Stimulated activated CD8-positive, alpha-beta memory T cell treated with anti-CD3 and anti-CD28 coated beads, Interleukin-15, amount 100 ng/mL, for 48 hours (primary cell): ENCODE measurements around the gene CHIA.
"Not testable (repeated sequence)": the region's sequence is repeated elsewhere in the genome, so short reads cannot be mapped to it uniquely, and the experiment has no call there.

Experiments
- DNase-seq, 2 donors: peaks; one replicate each; pipeline ENCODE4 v3.0.0-alpha.2; 2020; ENCODE audit warnings: low read depth in 2 of 2

The CHIA gene

GRCh38 chr1:111285879-111286278 lies 4.8 kb upstream of the CHIA start:
- DNase-seq, result no peak

GRCh38 chr1:111286912-111287311 lies 3.7 kb upstream of the CHIA start:
- no peak for DNase-seq

DNA sequence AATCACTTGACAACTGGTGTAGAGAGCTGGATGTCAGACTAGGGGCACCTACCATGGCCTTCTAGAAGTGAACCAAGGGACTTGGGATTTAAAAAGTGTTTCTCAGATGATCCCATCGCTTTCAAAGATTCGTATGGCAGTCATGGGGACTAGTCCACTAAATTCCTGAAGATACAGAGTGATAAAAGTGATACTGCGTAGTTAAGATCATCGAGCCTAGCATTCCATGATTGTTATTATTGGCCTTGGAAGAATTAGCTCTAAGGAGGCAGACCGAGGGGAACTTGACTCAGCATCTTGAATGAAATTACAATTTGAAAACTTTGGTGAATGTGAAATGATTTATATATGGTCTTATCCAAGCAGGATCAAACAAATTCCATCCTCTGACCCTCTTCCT lies 1.3 kb upstream of the CHIA start:
- DNase-seq, result no peak

DNA sequence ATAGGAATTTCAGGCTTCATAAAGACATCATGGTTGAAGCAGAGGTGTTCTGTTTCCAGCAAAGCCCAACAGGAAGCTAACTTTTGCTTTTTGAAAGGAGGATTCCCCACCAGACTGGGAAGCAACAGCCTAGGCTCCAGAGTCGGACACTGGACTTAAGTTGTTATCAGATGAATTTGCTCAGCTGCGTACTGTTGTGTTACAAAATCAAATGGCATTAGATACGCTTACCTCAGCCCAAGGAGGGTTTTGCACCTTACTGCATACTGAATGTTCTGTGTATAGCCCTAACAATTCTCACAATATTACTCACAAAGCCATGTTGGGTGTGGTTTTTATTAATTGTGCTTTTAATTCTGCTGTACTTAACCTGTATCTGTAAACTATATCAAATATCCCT lies 547 bp upstream of the CHIA start:
- DNase-seq, result no peak

DNA sequence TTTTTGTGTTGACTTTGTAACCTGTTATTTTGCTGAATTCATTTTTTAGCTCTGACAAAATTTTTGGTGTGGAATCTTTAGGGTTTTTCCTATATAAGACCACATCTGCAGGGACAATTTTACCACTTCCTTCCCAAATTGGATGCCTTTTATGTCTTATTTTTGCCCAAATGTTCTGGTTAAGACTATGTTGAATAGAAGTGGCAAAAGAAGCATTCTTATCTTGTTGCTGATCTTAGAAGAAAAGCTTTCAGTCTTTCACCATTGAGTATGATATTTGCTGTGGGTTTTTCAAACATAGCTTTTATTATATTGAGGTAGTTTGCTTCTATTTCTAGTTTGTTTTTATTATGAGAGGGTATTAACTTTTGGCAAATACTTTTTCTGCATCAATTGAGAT lies 3.7 kb downstream of the CHIA start:
- no peak for DNase-seq

DNA sequence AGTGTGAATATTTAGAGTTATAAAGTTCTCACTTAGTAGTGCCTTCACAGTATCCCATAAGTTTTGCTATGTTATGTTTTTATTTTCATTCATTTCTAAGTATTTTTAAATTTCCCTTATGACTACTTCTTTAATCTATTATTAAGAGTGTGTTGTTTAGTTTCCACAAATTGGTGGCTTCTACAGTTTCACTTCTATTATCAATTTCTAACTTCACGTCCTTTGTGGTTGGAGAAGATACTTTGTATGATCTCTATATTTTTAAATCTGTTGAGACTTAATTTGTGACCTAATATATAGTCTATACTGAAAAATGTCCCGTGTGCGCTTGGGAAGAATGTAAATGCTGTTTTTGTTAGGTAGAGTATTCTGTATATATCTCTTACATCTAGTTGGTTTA lies 11.7 kb downstream of the CHIA start:
- DNase-seq, result no peak

- no peak for DNase-seq
These were observed 19.0 kb downstream of the CHIA start for GRCh38 chr1:111309690-111310089.

DNA sequence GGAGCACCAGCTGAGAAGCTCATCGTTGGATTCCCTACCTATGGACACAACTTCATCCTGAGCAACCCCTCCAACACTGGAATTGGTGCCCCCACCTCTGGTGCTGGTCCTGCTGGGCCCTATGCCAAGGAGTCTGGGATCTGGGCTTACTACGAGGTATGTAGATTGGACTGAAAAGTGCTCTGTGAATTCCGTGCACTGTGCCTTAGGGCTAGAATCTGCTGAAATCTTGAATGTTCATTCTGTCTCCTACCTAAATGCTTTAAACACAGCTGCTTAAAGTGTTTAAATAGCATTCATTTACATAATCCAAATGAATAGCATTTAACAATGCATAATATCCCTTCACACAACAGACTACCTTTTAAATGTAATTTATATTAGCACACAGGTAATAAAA lies 27.9 kb downstream of the CHIA start:
- DNase-seq, result no peak

- no peak for DNase-seq
These were observed 29.6 kb downstream of the CHIA start for GRCh38 chr1:111320066-111320879.

- no peak for DNase-seq
These were observed 32.6 kb downstream of the CHIA start for GRCh38 chr1:111323231-111323630.

DNA sequence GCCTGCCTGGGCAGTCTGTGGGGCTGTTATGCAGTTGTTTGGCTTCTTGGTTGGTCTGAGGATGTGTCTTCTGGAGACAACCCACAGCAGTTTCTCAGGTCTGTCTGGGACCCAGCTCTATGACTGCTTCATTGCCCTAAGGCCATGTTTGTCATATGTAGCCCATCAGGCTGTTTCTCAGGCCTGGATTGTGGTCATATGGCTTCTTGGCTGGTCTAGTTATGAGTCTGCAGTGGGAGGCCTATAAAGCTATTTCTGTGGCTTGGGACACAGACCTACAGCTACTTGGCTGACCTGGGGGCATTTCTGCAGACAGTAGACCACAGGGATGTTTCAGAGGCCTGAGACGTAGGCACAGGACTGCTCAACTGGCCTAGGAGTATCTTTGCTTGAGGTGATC lies 41.5 kb downstream of the CHIA start:
- DNase-seq, result no peak

DNA sequence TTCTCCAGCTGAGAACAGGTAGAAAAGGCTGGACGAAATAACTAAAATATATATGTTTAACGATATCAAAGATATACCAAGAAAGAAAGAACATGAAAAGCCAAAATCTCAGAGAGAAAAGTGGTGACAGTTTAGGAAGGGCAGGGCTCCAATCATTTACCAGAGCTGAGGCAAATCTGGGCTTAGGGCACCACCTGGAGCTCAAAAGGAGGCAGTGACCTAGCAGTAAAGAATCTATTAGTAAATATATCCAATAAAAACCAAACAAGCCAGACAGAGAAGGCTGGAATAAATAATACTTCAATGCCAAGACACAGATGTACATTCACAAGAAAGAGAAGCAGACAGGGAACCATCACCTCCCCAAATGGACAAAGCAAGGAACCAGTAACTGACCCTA lies 43.5 kb downstream of the CHIA start:
- peak in 1 of 2 donors; percentile 9 for DNase-seq

- DNase-seq, result not testable (repeated sequence)
These were observed 44.7 kb downstream of the CHIA start for GRCh38 chr1:111335214-111335877.

DNA sequence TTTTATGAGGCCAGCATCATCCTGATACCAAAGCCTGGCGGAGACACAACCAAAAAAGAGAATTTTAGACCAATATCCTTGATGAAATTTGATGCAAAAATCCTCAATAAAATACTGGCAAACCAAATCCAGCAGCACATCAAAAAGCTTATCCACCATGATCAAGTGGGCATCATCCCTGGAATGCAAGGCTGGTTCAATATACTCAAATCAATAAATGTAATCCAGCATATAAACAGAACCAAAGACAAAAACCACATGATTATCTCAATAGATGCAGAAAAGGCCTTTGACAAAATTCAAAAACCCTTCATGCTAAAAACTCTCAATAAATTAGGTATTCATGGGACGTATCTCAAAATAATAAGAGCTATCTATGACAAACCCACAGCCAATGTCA lies 48.2 kb downstream of the CHIA start:
- DNase-seq, result not testable (repeated sequence)

DNA sequence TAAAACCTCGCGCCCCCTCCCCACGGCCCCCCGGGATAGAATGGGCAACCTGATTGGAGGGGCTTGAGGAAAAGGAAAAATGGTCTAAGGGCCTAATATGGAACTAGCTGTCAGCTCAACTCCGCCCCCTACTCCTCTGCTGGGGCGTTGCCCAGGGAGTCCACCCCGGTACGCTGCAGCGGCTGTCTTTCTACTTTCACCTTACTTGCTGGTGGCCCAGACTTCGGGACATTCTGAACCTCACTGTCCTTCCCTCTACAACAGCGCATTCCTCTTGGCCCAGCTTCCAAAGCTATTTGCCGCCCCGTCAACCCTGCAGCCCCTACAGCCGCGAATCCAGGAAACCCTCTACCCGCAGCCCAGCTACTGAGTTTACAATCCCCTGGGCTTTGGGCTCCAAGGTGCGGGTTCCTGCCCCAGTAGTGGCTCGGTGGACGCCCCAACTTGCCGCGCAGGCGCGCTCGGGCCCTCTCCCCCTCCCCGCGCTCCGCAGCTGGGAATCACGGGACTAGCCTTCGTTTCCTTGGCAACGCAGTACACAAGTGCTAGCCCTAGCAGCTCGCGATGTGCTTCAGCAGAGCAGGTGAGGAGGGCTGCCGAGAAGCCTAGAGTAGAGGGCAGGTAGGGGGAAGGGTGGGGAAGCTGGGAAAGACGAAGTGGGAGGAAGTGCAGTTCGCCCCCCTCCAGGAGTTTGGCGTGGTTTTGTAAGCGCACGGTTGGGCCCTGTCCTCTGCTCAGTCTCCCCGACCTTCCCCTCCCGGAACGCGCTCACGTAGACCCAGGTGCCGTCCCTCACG lies 55.6 kb downstream of the CHIA start:
- peak; percentile 71 to 73 for DNase-seq

DNA sequence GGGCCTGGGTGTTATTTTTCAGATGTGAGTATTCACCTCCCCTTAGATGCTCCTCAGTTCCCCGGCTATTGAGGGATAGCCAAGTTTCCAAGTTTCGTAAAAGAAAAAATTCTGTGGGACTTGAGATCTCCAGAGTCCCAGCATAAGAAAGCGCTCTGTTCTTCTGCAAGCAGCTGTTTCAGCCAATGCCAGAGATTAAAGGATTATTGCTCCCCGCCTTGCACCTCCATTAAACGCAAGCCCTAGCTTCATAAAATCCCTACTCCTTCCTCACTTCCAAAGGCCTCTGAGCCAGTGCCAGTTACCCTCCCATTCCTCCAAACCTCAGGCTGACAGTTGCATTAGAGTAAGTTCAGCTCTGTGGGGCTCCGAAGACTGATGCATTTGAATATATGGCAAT lies 56.4 kb downstream of the CHIA start:
- DNase-seq, result no peak

DNA sequence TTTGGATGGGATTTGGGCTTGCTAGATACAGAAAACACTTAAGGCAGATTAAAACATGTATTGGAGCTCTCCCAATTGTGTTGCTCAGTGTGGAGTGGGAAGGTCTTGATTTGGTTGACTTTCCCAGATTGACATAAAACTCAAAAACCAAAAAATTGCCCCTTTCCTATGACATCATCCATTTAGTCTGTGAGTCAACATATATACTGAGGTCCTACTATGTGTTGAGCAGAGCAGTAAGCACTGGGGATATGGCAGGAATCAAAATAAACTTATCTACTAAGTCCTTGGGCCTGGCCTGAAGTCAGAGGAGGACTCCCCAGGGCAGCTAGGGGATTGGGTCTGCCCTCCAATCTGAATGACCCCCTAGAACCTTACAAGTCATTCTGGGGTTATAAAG lies 61.0 kb downstream of the CHIA start:
- DNase-seq, result no peak

GRCh38 chr1:111354584-111354983 lies 63.9 kb downstream of the CHIA start:
- DNase-seq, result no peak

GRCh38 chr1:111358964-111359363 lies 68.3 kb downstream of the CHIA start:
- DNase-seq, result no peak

DNA sequence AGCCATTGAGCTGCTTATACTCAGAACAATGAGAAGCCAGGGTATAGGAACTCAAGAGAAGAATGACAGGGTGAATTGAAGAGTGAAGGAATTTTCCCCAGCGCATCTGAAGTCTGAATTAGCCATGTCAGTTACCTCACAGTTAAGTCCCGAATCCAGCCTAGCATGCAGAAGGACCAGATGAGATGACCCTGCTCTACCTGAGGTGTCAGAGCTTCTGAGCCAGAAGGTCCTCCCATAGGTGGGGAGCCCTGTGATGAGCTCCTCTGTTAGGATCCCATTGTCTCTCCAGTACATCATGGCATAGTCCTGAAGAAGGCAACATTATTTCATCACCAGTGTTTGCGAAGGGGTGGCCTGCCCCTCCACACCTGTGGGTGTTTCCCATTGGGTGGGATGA lies 68.7 kb downstream of the CHIA start:
- DNase-seq, result no peak

- DNase-seq, result not testable (repeated sequence)
These were observed 69.6 kb downstream of the CHIA start for GRCh38 chr1:111360257-111360656.

- DNase-seq, result no peak
These were observed 71.1 kb downstream of the CHIA start for GRCh38 chr1:111361761-111362160.

DNA sequence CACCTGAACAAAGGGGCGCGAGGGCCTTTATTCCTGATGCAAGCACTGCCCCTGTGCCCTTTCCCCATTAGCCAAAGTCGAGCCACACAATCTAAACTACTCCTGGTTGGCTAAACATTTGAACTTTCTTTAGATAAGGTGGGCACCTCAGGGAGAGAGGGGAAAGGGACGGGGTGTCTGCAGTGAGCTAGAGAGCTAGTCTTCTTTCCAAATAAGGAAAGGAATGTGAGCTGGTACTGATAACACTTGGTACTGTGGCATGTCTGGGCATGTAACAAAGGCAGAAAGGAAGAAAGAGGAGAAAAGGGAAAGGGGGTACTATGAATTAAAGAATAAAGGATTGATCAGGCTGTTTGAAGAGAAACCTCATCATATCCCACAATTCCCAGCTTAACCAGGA lies 74.0 kb downstream of the CHIA start:
- DNase-seq, result no peak
